Measurements from ENCODE around the gene CDKL5. TPM values are rescaled to one million over a fixed set of nuclear protein-coding genes. Genes with fewer than 3 reads are reported as not detected.

CDKL5 gene
- total and polyA plus RNA-seq, 10 donors = 0.24 to 10.6 (median 7.0) TPM

DNA sequence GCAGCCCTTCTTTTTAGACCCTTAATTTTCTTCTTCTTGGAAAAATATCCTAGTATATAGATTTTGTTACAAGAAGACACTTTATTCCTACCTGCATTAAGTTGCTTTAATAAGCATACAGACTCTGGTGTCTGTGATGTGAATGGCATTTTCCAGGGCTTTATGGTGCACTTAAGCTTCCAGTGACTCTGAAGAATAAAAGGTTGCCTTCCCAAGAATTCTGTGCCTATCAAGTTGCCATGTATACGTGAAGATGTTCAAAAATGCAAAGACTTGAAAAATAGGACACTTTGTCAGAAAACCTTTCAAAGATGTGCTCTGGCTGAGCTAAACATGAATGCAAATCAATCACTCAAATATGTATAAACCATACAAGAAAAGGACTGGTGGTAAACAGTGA, 135.6 kb downstream of the CDKL5 start:
- TF ChIP-seq, protein P1, sequence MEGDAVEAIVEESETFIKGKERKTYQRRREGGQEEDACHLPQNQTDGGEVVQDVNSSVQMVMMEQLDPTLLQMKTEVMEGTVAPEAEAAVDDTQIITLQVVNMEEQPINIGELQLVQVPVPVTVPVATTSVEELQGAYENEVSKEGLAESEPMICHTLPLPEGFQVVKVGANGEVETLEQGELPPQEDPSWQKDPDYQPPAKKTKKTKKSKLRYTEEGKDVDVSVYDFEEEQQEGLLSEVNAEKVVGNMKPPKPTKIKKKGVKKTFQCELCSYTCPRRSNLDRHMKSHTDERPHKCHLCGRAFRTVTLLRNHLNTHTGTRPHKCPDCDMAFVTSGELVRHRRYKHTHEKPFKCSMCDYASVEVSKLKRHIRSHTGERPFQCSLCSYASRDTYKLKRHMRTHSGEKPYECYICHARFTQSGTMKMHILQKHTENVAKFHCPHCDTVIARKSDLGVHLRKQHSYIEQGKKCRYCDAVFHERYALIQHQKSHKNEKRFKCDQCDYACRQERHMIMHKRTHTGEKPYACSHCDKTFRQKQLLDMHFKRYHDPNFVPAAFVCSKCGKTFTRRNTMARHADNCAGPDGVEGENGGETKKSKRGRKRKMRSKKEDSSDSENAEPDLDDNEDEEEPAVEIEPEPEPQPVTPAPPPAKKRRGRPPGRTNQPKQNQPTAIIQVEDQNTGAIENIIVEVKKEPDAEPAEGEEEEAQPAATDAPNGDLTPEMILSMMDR (IDR thresholded peaks at IDR 0.05 in 8 of 11, conservative IDR thresholded peaks at IDR 0.05 in 3 of 11) = no peak
- TF ChIP-seq POLR2A (IDR thresholded peaks at IDR 0.05) (no peak), POLR2AphosphoS5 (IDR thresholded peaks at IDR 0.05) (no peak)
- no peak for DNase-seq
- H3K27ac ChIP-seq = no peak overlapping the region
- H3K4me1 ChIP-seq = no peaks in the 10 kb centered on the region
- H3K36me3 ChIP-seq = no peaks in the 10 kb centered on the region
- H3K27me3 ChIP-seq (replicated peaks in 1 of 7) = no peaks in the 10 kb centered on the region
- 85 to 100% (median 91%) methylated on average over 1 of the region's 1 CpG for WGBS, 5 donors
- H3K4me3 ChIP-seq = no peak overlapping the region
- H3K9me3 ChIP-seq = no peaks in the 10 kb centered on the region
- intact Hi-C loops (cut with DNase I; ENCODE audit: low total_unique reads) = no loop called here

DNA sequence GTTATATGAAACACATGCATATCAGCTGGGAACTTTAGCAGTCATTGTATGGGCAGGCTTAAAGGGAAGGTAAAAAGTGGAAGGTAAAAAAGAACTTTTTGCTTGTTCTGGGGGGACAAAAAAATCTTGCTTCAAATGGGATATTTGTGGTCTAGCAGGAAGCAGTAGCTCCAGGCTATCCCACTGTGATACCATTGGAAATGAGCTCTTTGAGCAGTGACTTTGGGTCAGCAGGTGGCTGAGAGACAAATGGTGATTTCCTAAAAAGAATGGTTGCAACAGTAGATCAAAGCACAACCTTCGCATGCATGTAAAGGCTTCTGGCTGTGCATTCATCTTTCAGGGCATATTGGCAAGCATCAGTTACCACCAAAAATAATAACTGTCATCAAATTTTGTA, 140.3 kb downstream of the CDKL5 start:
- H3K36me3 ChIP-seq = no peaks in the 10 kb centered on the region

DNA sequence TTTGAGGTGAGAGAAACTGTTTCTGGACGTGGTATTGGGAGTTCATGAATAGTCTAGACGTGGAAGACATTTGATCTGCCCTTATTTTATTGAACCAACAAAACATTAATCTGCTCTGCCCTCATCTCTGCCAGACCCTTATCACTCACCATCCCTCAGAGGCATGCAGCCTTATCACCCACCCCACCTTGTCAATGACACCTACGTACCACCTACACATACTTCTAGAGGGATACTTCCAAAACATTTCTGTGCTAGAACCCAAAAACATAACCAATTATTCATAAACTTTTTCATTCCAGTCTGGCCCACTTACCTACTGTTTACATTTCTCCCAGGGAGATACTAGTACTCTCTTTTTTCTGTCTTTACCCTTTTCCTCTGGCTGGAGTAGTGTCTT, 141.3 kb downstream of the CDKL5 start:
- H3K9me3 ChIP-seq = no peaks in the 10 kb centered on the region
- intact Hi-C loops (cut with DNase I; ENCODE audit: low total_unique reads) = no loop called here

More for the DNA sequence above, 140.3 kb downstream of the CDKL5 start:
- no peak for TF ChIP-seq POLR2AphosphoS5 (IDR thresholded peaks at IDR 0.05)
- TF ChIP-seq, protein P1 (IDR thresholded peaks at IDR 0.05 in 8 of 11, conservative IDR thresholded peaks at IDR 0.05 in 3 of 11) = no peak
- TF ChIP-seq POLR2A (IDR thresholded peaks at IDR 0.05) = no peak
- Histone ChIP-seq H3K4me3 (no peak overlapping the region), H3K27me3 (replicated peaks in 1 of 7) (no peaks in the 10 kb centered on the region), H3K4me1 (no peaks in the 10 kb centered on the region), H3K27ac (no peak overlapping the region), H3K9me3 (no peaks in the 10 kb centered on the region)
- intact Hi-C loops (cut with DNase I; ENCODE audit: low total_unique reads) = no loop called here
- DNase-seq = no peak
- WGBS, 5 donors = 89 to 100% (median 96%) methylated on average over 1 of the region's 1 CpG

DNA sequence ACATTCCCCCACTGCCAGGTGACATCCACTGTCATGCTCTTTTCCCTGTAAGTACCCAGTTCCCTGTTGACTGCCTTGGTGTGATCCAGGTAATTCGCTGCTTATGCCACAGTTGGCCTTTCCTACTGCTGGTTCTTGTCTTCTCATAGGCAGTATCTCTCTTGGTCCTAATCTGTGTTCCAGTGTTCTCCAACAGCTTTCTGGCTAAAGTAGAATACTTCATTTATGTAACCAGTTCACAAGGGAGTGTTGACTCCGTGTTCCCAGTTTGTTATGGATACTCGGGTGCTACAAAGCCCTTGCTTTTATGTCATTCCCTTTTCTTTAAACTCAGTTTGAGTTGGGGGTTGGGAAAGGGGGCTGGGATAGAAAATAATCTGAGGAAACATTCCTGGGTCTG, 148.1 kb downstream of the CDKL5 start:
- Histone ChIP-seq H3K9me3 (no peaks in the 10 kb centered on the region), H3K4me3 (no peak overlapping the region), H3K27ac (no peak overlapping the region), H3K36me3 (no peaks in the 10 kb centered on the region), H3K27me3 (replicated peaks in 1 of 7) (no peaks in the 10 kb centered on the region), H3K4me1 (no peaks in the 10 kb centered on the region)
- intact Hi-C loops (cut with DNase I; ENCODE audit: low total_unique reads) = no loop called here
- TF ChIP-seq POLR2A (IDR thresholded peaks at IDR 0.05) = no peak
- TF ChIP-seq, protein P1 (IDR thresholded peaks at IDR 0.05 in 8 of 11, conservative IDR thresholded peaks at IDR 0.05 in 3 of 11) = no peak
- TF ChIP-seq POLR2AphosphoS5 (IDR thresholded peaks at IDR 0.05) = no peak
- WGBS, 5 donors = 74 to 98% (median 92%) methylated on average over 3 of the region's 3 CpGs
- no peak for DNase-seq

More for the DNA sequence above, 141.3 kb downstream of the CDKL5 start:
- Histone ChIP-seq H3K4me3 (no peak overlapping the region), H3K36me3 (no peaks in the 10 kb centered on the region), H3K4me1 (no peaks in the 10 kb centered on the region), H3K27ac (no peak overlapping the region), H3K27me3 (replicated peaks in 1 of 7) (no peaks in the 10 kb centered on the region)
- TF ChIP-seq POLR2AphosphoS5 (IDR thresholded peaks at IDR 0.05) = no peak
- TF ChIP-seq, protein P1 (IDR thresholded peaks at IDR 0.05 in 8 of 11, conservative IDR thresholded peaks at IDR 0.05 in 3 of 11) = no peak
- TF ChIP-seq POLR2A (IDR thresholded peaks at IDR 0.05) = no peak
- WGBS, 5 donors = 76 to 94% (median 89%) methylated on average over 3 of the region's 3 CpGs
- DNase-seq = no peak

Measured in spleen (tissue), 11 donors.